ENCODE results near the gene TMEM219. TPM values are rescaled to one million over a fixed set of nuclear protein-coding genes. Genes with fewer than 3 reads are reported as not detected.
"Not testable (repeated sequence)": the region's sequence is repeated elsewhere in the genome, so short reads cannot be mapped to it uniquely, and the experiment has no call there.

The TMEM219 gene, protein sequence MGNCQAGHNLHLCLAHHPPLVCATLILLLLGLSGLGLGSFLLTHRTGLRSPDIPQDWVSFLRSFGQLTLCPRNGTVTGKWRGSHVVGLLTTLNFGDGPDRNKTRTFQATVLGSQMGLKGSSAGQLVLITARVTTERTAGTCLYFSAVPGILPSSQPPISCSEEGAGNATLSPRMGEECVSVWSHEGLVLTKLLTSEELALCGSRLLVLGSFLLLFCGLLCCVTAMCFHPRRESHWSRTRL
- total RNA-seq = 10 to 100 TPM; 73.8 to 78.8 TPM
- long read RNA-seq, transcript TMEM219-201 (6 exons, 999 nt) = major isoform, 8 of 26 reads
- long read RNA-seq, transcript TMEM219-204 (5 exons, 1,292 nt) = minor isoform, 6 of 26 reads
- long read RNA-seq, partial matches to known transcripts = 2 of 26 reads
- long read RNA-seq, other reads (novel, unspliced or antisense) = 7 of 26 reads

DNA sequence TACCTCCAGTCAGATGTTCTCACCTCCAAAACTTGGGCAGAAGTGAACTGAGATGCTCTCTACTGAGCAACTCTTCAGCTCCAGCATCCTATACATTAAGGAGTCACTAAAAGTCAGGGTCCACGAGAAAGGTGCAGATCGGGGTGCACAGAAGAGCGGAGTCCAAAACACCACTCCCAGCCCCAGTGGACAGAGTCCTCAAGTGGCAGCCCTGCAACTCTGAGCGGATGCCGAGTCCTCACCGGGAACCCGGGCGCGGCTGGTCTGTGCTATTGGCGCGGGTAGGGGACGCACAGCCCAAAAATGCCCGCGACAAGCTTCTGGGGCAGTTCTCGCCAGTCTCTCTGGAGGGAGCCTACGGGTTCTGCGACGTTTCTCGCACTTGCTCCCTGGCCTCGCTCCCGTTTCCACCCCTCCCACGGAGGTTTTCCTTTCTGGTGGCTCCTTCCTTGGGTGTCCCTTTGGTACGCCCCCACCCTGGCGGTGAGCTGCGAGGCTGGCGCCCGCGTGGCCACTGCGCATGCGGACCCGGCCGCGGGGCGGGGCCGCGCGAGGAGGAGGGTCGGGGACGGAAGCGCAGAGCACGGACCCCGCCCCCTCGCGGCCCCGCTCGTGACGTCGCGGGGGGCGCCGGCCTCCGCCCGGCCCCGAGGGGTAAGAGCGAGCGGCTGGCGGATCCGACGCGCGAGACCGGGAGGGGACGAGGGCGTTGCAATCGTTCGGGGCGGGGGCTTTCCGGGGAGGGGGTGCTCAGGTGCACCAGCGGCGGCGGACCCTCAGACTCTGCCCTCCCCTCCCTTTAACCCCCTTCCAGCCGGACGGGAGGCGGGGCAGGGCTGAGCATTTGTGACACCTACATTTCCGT is at the start of gene TMEM219:
TMEM219 (plus strand) TSS at position 601 of the 865 bp plus-strand sequence. CDS start 1,065 bp downstream, outside the sequence.
- DNase-seq (peak; percentile 92), ATAC-seq (peak; percentile 98)
- intact Hi-C loops (cut with DNase I) = loop anchor here in 1 of 2 donors (2.0 kb wide), 1 partner anchor 35 kb away; the partner anchor contains the start of gene INO80E

DNA sequence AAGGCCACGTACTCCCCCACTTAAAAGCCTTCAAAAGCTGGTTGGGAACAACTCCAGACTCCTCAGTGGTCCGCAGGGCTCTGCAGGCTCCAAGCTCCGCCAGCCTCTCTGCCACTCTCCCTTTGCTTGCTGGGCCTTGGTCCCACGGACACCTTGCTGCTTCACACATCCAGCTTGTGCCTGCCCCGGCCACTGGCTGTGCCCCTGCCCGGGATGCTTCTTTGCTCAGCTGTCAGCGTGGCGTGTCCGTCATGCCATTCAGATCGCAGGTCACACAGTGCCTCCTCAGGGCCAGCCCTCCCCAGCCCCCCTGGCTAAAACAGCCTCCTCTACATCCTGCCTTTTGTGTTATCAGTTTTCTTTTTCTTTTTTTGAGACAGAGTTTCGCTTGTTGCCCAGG is 49.8 kb upstream of the TMEM219 start:
- DNase-seq (no peak), ATAC-seq (peak in 1 of 2 donors; percentile 7)
- intact Hi-C loops (cut with DNase I) = no loop called here

DNA sequence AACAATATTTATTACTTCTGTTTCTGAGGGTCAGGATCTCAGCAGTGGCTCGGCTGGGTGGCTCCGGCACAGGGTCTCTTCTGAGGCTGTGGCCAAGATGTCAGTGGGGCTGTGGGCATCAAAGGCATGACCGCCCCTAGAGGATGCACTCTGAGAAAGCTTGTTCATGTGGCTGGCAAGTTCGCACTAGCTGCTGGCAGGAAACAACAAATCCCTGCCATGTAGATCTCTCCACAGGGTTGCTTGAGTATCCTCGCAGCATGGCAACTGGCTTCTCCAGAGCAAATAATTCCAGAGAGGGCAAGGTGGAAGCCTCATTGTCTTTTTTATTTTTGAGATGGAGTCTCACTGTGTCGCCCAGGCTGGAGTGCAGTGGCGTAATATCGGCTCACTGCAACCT is 48.4 kb upstream of the TMEM219 start:
- intact Hi-C loops (cut with DNase I) = no loop called here
- DNase-seq (no peak), ATAC-seq (no peak)

DNA sequence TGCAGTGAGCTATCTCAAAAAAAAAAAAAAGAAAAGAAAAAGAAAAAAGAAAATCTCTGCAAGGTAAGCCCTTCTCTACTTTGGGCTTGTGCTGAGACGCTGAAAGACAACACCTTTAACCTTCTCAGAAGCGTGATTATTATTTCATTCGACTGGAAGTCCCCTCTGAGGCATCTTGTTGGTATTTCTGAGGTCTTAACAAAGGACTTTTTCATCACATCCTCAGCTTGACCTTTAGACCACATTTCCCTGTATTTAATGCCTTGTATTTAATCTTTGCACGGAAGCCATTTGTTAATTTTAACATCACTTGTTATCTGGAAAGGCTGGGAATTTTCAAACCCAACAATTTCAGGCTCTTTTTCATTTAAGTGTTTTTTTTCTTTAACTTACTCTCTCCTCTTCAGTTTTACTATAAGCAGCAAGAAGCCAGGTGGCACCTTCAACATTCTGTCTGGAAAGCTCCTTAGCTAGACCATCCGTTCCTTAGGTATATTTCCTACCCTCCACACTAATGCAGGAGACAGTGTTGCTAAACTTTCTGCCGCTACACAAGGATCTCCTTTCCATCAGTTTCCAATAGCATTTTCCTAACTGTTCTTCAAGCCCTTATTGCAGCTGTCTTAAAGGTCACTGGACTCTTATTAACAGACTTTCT is 46.2 kb upstream of the TMEM219 start:
- no peak for DNase-seq
- no peak for ATAC-seq
- intact Hi-C loops (cut with DNase I) = no loop called here

DNA sequence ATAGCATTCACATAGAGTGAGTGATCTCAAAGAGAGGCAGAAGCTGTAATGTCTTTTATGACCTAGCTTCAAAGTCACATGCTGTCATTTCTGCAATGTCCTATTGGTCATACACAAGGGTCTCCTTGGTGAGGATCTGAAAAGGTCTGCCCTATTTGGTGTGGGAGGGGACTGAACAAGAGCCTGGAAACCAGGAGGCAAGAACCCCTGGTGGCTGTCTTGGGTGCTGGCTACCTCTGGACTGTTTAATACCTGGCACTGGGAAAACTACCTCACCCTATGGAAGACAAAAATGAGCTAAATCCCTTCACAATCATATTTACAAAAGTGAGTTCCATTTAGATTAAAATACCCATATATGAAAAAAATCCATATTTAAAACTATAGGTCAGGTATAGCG is 44.9 kb upstream of the TMEM219 start:
- intact Hi-C loops (cut with DNase I) = no loop called here
- ATAC-seq (no peak), DNase-seq (no peak)

DNA sequence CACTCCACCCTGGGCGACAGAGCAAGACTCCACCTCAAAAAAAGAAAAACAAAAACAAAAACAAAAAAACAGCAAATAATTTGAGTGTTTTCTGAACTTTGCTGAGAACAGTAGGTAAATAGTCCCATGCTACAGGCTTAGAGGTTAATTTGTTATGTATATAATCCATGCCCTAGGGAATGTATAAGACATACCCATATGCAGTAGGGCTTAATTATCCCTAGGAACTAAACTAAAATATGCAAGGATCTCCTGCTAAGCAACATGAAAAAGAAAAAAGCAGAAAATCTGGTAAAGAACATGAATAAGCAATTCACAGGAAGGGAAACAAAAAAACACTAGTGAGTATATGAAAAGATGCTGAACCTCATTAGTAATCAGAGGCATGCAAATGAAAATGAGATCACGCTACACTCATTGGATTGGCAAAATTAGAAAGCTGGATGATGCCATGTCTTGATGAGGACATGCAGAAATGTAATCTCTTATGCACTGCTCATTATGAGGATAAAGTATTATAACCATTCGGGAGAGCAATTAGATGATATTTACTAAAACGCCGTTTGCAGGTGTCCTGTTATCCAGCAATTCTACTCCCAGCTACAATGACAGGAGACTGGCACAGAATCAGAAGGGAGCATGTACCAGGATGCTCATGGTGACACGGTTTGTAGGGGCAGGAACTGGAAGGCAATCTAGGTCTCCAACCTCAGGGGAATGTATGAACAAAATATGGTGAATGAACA is 41.4 kb upstream of the TMEM219 start:
- intact Hi-C loops (cut with DNase I) = loop anchor here in 1 of 2 donors (10.0 kb wide), 1 partner anchor 74 kb away; the partner anchor contains the start of genes HIRIP3 and INO80E
- ATAC-seq (no peak), DNase-seq (no peak)

DNA sequence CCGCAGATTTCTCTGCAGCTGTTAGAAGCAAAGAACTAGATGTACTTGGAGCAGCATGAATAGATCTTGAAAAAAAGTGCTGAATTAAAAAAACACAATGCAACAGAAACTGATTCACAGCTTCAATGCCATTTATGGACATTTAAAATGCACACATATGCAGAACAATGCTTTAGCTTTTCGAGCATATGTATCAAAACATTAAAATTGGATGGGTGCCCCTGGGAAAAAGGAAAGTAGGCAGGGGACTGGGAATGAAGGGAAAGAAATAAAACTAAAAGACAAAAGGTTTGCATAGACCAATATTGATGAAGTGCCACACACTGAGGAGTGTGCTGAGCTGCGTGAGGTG is 40.9 kb upstream of the TMEM219 start:
- ATAC-seq (no peak), DNase-seq (no peak)
- intact Hi-C loops (cut with DNase I) = loop anchor here in 1 of 2 donors (10.0 kb wide), 1 partner anchor 74 kb away; the partner anchor contains the start of genes HIRIP3 and INO80E

DNA sequence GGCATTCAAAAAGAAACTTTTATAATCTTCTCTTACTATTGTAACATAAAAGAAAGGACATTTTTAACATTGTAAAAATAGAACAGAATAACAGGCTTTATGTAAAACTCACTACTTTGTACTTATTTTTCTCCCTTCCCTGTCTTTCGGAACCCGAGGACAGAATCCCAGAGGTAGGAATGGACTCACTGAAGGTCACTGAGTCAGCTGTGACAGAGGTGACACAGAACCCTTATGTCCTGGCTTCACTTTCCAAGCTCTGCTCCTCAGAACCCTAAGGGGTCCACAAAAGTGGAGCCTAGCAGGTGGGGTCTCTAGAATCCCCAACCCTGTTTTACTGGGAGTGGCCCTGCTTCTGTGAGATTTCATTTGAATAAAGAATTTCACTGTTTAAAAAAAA is 39.6 kb upstream of the TMEM219 start:
- ATAC-seq = no peak
- intact Hi-C loops (cut with DNase I) = loop anchor here in 1 of 2 donors (10.0 kb wide), 1 partner anchor 72 kb away; the partner anchor contains the start of genes HIRIP3 and INO80E
- no peak for DNase-seq

DNA sequence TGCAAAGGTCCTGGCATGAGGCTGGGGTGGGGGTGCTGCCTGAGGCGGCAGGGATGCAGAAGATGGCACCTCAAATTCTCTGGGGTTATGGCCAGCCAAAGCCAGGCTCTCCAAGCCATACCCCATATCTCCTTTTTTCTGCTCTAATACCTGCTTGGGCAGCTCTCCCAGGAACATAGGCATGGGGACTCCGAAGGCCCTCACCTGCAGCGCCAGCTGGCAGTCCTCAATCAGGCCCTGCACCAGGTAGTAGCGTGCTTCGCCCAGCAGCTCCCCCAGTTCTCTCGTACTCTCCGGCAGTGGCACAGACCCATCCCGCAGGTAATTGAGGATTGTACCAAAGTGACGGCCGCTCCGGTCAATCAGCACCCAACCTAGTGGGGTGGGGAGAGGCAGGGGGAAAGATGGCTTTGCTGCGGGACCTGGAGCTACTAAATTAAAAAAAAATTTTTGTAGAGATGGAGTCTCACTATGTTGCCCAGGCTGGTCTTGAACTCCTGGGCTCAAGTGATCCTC is 38.8 kb upstream of the TMEM219 start:
- DNase-seq = no peak
- intact Hi-C loops (cut with DNase I) = loop anchor here in 1 of 2 donors (10.0 kb wide), 1 partner anchor 72 kb away; the partner anchor contains the start of genes HIRIP3 and INO80E
- no peak for ATAC-seq

DNA sequence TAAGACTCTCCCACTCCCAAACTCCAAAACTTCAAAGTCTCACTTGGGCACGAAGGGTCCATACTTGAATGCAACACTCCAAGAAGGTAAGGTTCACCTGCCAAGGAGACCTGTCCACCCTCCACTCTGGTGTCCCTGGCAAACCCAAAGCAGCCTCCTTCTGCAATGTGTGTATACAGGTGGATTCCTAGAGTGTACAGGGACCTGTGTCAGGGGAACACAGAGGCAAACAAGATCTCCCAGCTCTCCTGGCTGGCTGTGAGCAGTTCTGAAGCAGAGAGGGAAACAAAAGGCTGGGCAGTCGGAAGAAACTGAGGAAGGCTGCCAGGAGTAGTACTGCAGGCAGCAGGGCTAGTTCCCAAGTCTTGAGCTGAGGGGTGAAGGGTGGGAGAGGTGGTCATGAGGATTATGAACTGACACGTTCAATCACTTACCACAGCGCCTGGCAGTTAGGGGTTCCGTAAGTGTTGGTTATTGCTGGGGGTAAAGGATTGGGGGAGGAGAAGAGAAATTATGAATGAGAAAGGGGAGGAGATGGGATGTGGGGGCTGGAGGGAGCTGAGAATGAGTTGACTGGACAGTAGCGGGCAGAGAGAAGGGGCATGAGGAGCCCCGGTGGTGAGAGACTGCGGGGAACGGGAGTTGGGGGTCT is 36.6 kb upstream of the TMEM219 start:
- ATAC-seq (no peak), DNase-seq (no peak)
- intact Hi-C loops (cut with DNase I) = loop anchor here in 1 of 2 donors (10.0 kb wide), 1 partner anchor 70 kb away; the partner anchor contains the start of genes HIRIP3 and INO80E

DNA sequence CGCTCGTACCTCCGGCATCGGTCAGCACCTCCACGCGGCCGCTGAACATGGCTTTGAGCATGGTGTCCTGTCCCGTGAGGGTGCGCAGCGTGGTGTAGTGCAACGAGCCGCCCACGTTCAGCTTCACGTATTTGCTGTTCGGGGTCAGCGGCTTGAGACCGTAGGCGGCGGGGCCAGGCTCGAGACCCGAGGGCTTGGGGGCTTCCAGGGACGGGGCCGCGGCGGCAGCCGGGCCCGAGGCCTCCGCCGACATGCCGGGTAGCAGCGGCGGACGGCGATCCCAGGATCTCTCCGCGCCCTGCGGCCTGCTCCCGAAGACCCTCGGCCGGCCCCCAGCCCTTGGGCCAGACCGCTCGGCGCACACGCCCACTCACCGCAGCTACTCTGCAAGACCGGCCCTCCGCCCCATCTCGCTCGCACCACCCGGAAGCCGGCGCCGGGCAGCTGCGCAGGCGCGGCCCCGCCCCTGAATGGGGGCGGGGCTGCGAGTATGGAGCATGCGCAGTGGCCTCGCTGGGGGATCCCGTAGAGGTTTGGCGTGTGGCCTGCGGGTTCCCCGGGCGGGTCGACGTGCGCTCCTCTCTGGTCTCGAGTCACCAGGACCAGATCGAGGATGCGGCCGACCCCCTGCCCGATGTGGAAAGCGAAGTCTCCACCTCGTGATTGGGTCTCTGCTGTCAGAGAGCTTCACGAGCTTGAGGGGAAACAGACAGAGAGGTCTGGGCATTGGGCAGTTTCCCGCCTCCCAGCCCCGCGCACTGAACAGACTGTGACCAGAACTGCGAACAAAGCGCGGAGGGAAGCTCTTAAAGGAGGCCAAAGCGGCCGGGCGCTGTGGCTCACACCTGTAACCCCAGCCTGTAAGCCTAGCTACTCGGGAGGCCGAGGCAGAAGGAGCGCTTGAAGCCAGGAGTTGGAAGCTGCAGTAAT is 35.8 kb upstream of the TMEM219 start, which contains the start of gene KCTD13:
KCTD13 (minus strand) TSS at position 446 of the 930 bp plus-strand sequence; CDS start at position 253, 193 bp downstream.
- intact Hi-C loops (cut with DNase I) = loop anchor here in 1 of 2 donors (10.0 kb wide), 1 partner anchor 69 kb away; the partner anchor contains the start of genes HIRIP3 and INO80E
- ATAC-seq = peak; percentile 99
- peak; percentile 85 for DNase-seq

DNA sequence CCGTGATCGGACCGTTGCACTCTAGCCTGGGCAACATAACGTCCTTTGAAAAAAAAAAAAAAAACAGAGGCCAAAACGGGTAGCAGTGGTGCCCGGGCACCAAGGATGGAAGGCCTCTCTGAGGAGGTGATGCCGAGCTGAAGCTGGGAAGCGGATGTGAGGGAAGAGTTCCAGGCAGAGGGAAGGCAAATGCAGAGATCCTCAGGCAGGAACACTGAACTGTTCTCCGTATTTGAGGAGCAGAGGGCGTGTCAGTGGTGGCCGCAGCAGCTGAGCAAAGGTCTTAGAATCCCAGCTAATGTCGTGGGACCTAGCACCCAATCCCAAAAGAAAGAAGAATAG is 35.2 kb upstream of the TMEM219 start:
- intact Hi-C loops (cut with DNase I) = loop anchor here in 1 of 2 donors (10.0 kb wide), 1 partner anchor 68 kb away; the partner anchor contains the start of genes HIRIP3 and INO80E
- DNase-seq = no peak
- peak; percentile 32 to 46 for ATAC-seq

DNA sequence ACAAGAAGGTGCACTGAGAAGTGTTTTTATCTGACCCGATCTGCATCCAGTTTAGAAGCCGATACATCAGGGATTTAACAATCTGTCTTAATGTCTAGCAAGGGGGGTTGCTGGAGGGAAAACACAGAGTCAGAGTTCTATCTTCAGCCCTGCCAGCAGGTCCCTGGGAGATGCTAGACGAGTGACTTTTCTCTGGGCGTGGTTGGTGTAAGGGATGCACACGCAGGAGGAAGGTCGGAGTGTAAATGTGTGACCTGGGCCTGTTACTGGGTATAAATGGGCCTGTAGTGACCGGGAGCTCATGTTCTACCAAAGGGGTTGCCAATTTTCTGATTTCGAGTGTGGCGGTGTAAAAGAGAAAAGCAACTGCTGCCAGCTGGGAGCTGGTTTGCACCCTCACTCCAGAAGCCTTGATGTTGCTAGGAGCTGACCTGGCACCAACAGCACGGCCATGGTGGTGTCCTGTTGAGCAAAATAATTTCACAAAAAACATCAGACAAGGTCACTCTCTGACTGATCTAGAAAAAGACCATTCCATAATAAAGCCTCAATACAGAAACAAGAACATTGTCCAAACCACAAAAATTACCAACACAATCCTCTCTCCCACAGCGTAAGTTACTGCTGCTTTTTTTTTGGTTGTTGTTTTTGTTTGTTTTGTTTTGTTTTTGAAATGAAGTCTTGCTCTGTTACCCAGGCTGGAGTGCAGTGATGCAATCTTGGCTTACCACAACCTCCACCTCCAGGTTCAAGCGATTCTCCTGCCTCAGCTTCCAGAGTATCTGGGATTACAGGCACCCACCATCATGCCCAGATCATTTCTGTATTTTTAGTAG is 34.6 kb upstream of the TMEM219 start:
- DNase-seq = no peak
- intact Hi-C loops (cut with DNase I) = loop anchor here in 1 of 2 donors (10.0 kb wide), 1 partner anchor 68 kb away; the partner anchor contains the start of genes HIRIP3 and INO80E
- ATAC-seq = no peak

DNA sequence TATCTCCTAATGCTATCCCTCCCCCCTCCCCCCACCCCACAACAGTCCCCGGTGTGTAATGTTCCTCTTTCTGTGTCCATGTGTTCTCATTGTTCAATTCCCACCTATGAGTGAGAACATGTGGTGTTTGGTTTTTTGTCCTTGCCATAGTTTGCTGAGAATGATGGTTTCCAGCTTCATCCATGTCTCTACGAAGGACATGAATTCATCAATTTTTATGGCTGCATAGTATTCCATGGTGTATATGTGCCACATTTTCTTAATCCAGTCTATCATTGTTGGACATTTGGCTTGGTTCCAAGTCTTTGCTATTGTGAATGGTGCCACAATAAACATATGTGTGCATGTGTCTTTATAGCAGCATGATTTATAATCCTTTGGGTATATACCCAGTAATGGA is 30.1 kb upstream of the TMEM219 start:
- ATAC-seq; intact Hi-C loops (cut with DNase I); DNase-seq: not testable (repeated sequence)

DNA sequence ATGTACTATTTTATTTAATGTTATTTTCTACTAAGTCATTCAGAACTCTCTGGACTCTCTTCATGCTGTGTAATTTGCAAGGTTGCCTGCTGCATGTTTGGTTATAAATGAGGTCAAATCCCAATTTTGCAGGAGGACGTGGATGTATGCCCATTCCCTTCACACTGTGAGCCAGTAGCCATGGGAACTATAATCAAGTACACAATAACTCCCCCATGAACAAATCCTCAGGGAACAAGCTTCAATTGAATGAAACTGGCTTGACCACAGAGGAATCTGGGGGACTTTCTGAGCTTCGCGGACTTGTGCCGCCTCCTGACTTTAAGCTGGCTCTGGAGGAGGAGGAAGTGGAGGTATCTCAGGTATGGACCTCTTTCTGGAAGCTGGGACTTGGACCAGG is 21.2 kb upstream of the TMEM219 start:
- no peak for ATAC-seq
- intact Hi-C loops (cut with DNase I) = loop anchor here in 1 of 2 donors (10.0 kb wide), 1 partner anchor 56 kb away; no protein-coding TSS in a partner anchor
- no peak for DNase-seq
